GM18526 (cell line): ENCODE measurements around the gene TTC5.

Experiments
- POLR2A ChIP-seq: IDR thresholded peaks from 3 replicates; pipeline ENCODE4 v1.6.1; 2011; ENCODE audit not compliant: insufficient read length; ENCODE audit errors: extremely low read depth

The TTC5 gene

DNA sequence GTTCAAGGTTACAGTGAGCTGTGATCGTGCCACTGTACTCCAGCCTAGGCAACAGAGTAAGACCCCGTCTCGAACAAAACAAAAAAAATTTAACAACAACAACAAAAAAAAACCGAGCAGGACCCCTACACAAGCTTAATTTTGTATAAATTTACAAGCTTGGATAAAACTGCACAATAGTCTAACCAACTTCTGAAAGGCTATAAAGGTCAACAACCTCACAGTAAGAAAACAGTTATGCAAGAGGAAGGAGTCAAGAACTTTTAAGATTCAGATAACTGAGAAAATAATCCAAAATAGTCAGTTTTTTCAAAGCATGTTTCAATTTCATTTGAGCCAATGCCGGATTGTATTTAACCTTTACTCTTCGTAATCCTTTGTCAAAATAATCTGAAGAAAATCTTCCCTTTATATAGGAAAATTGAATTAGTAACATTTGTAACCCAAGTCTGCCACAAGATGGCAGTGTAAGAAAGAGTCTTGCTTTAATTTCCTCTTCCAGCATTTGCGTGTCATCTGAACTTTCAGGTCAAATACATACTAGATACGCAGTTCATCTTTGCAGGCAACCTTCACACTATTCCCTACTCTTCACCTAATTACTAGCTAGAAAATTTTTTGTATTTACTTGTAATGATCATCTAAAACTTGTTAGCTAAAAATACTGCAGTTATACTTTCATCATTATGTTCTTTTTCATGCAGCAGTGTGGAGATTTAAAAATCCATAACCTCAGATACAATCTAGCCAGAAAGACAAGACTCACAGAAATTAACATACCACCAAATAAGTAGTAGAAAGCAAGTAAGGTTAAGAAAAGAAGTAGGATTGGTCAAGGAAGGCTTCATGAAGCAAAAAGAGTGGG lies 21.5 kb upstream of the TTC5 start:
- TF ChIP-seq POLR2A, result no peak

DNA sequence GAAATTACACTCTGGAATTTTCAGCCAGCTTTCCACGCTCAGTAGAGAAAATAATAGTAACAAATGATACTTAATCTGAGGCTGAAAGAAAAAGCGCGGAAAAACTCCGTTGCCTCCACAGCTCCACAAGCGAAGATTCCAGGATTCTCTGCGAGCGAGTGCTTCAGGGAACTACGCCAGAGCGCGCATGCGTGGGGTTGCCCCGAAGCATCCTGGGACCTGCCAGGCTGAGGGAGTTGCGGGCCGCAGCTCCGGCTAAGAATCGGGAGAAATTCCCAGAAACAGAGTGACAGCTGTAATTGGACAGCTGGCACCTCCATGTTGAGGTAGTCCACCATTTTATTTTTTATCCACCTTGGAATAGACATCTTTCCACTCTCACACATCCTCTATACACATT lies 12.0 kb upstream of the TTC5 start:
- no peak for TF ChIP-seq POLR2A

DNA sequence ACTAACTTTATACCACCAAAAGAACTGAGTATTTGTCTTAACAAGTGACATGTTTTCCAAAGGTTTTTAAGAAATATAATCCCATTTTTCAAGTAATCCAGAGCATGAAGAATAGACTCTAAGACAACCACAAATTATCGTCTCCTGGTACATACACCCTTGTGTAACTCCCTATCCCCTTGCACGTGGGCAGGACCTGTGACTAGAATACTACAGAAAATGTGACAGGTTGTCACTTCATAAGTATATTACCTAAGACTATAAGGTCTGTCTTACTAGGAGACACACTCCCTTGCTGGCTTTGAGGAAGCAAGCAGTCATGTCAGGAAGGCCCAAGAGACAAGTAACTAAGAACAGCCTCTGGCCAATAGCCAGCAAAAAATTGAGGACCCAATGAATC lies 8.3 kb upstream of the TTC5 start:
- TF ChIP-seq POLR2A, result no peak

DNA sequence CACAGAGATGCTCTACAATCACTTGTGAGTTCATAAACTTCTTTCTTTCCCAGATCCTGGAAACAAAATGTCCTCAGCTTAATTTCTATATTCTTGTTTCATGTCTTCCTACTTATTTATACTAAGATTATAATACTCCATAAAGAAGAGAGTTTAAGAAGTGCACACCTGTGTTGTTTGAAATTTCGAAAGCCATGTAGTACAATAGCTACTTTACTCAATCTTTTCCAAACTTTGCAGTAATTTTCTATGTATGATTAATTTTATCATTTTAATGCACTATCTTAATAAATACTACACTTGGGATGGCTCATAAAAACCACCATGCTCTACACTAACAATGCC lies 300 bp upstream of the TTC5 start:
- TF ChIP-seq POLR2A, result no peak

DNA sequence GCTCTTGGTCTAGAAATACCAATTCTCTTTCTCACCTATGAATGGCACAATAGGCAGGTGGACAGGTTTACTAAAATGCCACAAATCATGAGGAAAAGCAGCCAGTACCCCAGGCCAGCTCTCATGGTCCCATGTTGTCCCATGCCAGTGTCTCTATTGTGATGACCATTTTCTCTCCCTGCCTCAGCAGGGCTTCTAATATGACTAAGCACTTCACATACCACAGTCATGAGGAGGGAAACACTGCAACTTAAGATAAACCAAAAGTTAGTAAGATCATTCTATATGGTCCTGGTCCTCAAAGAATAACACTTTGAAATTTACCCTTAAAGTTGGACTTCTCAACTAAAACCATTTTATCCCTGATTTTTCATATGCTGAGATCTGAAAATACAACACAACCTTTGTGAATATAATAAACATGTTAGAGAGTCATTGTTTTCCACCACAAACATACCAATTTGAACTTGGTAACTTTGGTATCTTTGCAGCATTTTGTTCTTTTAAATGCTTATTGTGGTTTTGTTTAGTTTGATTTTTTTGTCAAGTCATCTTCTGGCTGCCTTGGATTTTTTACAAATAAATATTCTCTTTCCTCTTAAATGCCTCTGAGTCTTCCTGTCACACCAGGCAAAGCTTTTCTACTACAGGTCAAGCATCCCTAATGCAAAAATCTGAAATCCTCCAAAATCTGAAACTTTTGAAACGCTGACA lies 3.6 kb downstream of the TTC5 start:
- no peak for TF ChIP-seq POLR2A

DNA sequence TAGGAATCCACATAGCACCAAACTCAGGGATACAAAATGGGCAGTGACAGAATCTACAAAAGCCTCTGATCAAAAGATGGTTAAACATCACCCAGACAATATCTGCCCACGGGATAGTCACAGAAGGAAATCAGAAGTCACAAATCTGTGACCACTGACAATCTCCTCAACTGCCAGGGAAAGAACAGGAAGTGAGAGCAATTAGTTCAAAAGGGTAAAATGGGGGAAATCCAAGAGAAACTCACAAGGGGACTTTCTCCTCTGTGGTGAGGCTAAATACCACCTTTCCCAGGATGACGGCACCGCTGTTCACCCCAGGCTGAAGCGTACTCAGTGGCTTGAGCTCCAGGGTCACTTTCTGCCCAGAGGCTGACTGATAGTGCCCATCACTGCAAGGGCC lies 10.7 kb downstream of the TTC5 start:
- no peak for TF ChIP-seq POLR2A

DNA sequence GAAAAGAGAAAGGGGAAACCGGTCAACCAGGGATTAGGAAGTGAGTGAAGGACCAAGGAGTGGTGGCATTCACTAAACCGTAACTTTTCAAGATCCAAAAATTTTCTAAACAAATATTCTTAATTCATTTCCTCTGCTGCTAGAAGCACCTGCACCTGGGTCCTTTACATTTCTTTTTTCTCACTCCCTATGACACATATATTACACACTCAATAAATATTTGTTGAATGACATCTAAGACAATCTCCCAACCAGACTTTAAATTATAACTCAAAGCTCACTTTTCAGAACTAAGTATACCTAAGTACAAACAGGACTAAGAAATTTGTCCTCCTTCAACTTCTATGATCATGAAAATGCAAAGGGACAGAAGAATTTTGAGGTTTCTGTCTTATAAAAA lies 11.1 kb downstream of the TTC5 start:
- no peak for TF ChIP-seq POLR2A

DNA sequence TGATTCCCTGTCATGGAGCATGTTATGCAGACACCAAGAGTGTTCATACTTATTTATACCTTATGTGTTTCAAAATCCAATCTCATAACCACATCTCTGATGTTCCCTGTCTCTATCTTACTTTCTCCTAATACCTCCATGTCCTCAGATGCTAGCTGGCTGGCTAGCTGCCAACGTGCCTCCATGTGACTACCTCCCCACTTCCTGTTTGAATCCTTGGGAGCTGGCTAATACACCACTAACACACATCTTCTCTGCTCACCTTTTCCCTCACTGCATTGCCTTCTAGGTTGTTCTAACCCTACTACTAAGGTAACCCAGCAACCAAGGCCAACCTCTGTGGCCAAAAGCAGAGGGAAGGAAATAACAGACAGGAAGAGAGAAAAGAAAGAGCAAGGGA lies 27.3 kb downstream of the TTC5 start:
- TF ChIP-seq POLR2A, result no peak

DNA sequence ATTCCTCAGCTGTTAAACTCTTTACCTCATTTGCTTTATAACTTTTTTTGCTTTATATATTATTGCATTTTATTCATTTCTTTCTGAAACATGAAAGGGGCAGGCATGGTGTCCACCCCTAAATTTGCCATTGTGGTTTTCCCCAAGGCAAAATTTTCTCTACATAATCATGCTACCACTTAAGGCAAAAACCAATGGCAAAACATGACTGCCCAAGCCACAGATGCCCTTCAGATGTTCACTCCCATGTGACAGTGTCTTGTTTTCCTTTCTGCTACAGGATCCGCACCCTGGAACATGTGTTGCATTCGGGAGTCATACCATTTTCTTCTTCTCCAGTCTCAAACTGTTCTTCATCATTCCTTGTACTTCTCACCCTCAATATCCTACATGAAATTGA lies 28.3 kb downstream of the TTC5 start:
- TF ChIP-seq POLR2A, result no peak

DNA sequence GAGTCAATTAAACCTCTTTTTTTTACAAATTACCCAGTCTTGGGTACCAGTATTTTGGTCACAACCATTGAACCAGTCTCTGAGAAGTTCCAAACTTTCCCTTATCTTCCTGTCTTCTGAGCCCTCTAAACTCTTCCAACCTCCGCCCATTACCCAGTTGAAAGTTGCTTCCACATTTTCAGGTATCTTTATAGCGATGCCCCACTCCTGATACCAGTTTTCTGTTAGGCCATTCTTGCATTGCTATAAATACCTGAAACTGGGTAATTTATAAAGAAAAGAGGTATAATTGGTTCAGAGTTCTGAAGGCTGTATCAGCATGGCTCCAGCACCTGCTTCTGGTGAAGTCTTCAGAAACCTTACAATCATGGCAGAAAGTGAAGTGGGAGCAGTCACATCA lies 31.7 kb downstream of the TTC5 start:
- TF ChIP-seq POLR2A, result no peak

DNA sequence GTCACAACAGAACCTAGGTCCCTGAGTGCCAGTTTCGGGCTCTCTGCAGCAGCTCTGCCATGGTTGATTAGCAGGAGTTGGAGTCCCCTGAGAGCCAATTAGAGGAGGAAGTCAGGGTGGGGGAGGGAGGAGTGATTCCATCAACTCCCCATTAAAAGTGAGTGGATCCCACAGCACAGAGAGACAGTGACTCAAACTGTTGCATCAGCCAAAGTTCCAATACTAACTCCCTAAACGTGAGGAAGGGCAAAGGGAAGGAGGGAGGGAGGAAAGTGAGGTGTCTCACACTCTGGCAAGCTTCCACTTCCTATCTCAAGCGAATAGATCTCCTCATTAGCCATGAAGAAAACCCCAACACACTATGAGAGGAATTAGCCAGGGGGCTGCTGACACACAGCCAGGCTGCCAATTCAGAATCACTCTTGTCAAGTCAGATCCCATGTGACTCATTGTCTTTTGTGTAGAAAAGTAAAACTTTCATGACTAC lies 43.1 kb downstream of the TTC5 start:
- TF ChIP-seq POLR2A, result no peak

DNA sequence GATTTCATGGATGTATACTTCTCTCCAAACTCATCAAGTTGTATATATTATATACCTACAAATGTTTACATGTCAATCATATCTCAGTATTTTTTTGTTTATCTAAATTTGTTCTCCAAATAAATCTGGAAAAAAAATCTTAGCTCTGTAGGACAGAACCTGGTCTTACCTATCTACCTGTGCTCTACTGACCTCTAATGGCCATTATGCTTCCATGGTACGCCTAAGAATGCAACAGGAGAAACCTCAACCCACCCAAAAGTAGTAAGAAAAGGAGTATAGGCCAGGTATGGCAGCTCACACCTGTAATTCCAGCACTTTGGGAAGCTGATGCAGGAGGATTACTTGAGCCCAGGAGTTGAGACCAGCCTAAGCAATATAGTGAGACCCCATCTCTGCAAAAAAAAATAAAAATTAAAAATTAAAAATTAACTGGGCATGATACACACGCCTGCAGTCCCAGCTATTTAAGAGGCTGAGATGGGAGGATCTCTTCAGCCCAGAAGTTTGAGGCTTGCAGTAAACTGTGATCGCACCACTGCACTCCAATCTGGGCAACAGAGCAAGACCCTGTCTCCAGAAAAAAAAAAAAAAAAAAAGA lies 58.0 kb downstream of the TTC5 start:
- TF ChIP-seq POLR2A, result no peak
